Tibial artery (tissue), 4 donors: ENCODE data around the gene MXD4.
A peak's percentile ranks its signal among the peaks of the same experiment; 100 is the strongest.

ENCODE experiments used
- DNase-seq, 2 donors: peaks; one replicate each; pipeline ENCODE4 v3.0.0-alpha.2; 2019
- H3K27ac ChIP-seq, 2 donors: fragments of 200-600 bp; sonication (generic) in 1 of 2; 1 replicate in 1 of 2; 2 replicates in 1 of 2; pipeline ENCODE4 v1.5.1; 2018 to 2019; ENCODE audit warnings: mild to moderate bottlenecking in 1 of 2
- H3K27me3 ChIP-seq, 2 donors: fragments of 200-600 bp; sonication (generic) in 1 of 2; one replicate each; pipeline versions ENCODE4 v1.5.1 to v1.6.0; 2016 to 2019
- H3K36me3 ChIP-seq, 3 donors: fragments of 200-600 bp; sonication (generic) in 2 of 3; one replicate each; pipeline ENCODE4 v1.5.1; 2016 to 2019; ENCODE audit warnings: mild to moderate bottlenecking in 2 of 3
- H3K4me1 ChIP-seq, 4 donors: fragments of 200-600 bp; sonication (generic) in 2 of 4; 1 replicate in 3 of 4; 2 replicates in 1 of 4; pipeline ENCODE4 v1.5.1; 2016 to 2019
- H3K4me3 ChIP-seq, 2 donors: fragments of 200-600 bp; sonication (generic) in 1 of 2; 1 replicate in 1 of 2; 2 replicates in 1 of 2; pipeline ENCODE4 v1.5.1; 2018 to 2019; ENCODE audit warnings: mild to moderate bottlenecking in 2 of 2
- H3K9me3 ChIP-seq, 3 donors: fragments of 200-600 bp; sonication (generic) in 1 of 3; one replicate each; pipeline ENCODE4 v1.5.1; 2016 to 2019
- CTCF ChIP-seq, 2 experiments: fragments of 200-600 bp in 1 of 2; fragments of 450-650 bp in 1 of 2; IDR thresholded peaks; one replicate each; pipeline ENCODE4 v1.5.1; 2017 to 2019; ENCODE audit warnings: antibody characterized with exemption in 2 of 2, mild to moderate bottlenecking in 1 of 2, moderate library complexity in 1 of 2
- intact Hi-C: fragments of 100-400 bp; cut with DNase I; formaldehyde crosslinking; loops from one replicate; pipeline ENCODE4 v1.15.0; 2023; ENCODE audit warnings: low total_unique reads

The MXD4 gene

GRCh38 chr4:2300431-2301224, 38.7 kb upstream of the MXD4 start:
- no peaks in the 10 kb centered on the region for H3K9me3 ChIP-seq
- H3K27ac ChIP-seq = no peak overlapping the region
- no peak for TF ChIP-seq CTCF (IDR thresholded peaks at IDR 0.05)
- intact Hi-C loops = no loop called here
- DNase-seq = peak in 1 of 2 donors; percentile 57
- peaks cover 0 to 17% (median 14%) of the 10 kb centered on the region in 3 donors for H3K36me3 ChIP-seq
- H3K27me3 ChIP-seq = no peaks in the 10 kb centered on the region
- no peak overlapping the region for H3K4me3 ChIP-seq
- peaks cover 0 to 6% (median 0%) of the 10 kb centered on the region in 4 donors for H3K4me1 ChIP-seq

DNA sequence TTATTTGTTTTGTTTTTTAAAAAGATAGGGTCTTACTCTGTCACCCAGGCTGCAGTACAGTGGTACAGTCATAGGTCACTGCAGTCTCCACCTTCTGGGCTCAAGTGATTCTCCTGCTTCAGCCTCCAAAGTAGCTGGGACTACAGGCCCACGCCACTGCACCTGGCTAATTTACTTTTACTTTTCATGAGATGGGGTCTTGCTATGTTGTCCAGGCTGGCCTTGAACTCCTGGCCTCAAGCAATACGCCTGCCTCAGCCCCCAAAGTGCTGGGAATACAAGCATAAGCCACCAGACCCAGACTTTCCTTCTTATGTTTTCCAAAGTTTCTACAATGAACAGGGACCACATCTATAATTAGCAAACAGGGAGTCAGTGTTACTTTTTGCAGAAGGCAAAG, 37.9 kb upstream of the MXD4 start:
- intact Hi-C loops = no loop called here
- TF ChIP-seq CTCF (IDR thresholded peaks at IDR 0.05) = no peak
- DNase-seq = peak in 1 of 2 donors; percentile 9

DNA sequence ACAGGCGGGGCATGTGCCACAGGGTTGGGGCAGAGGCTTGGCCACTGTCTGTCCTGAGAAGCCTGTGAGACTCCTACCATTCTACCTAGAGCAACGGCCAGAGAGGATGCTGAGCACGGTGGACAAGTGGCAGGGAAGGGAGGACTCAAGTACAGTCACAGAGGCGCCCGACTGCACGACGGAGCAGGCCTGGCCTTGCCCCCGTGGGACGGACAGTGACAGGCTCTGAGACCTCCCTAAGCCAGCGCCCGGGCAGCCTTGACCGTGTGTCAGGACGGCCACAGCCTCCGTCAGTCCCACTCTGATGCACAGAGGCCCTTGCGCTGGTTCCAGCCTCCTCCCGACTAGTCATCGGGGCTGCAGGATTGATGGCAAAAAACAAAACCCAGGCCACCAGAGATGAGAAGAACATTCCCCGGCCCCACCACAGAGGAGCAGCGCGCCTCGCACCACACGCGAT, 36.7 kb upstream of the MXD4 start:
- H3K27me3 ChIP-seq = no peaks in the 10 kb centered on the region
- peaks cover 0 to 6% (median 0%) of the 10 kb centered on the region in 4 donors for H3K4me1 ChIP-seq
- no peaks in the 10 kb centered on the region for H3K9me3 ChIP-seq
- no peak overlapping the region for H3K27ac ChIP-seq
- H3K36me3 ChIP-seq = peaks cover 0 to 17% (median 0%) of the 10 kb centered on the region in 3 donors
- H3K4me3 ChIP-seq = no peak overlapping the region
- intact Hi-C loops = no loop called here
- no peak for TF ChIP-seq CTCF (IDR thresholded peaks at IDR 0.05)
- peak in 1 of 2 donors; percentile 60 for DNase-seq

More for the DNA sequence above, 37.9 kb upstream of the MXD4 start:
- H3K27ac ChIP-seq = no peak overlapping the region
- H3K27me3 ChIP-seq = no peaks in the 10 kb centered on the region
- H3K9me3 ChIP-seq = no peaks in the 10 kb centered on the region
- H3K4me3 ChIP-seq = no peak overlapping the region
- H3K4me1 ChIP-seq = peaks cover 0 to 6% (median 0%) of the 10 kb centered on the region in 4 donors
- peaks cover 0 to 17% (median 7%) of the 10 kb centered on the region in 3 donors for H3K36me3 ChIP-seq

DNA sequence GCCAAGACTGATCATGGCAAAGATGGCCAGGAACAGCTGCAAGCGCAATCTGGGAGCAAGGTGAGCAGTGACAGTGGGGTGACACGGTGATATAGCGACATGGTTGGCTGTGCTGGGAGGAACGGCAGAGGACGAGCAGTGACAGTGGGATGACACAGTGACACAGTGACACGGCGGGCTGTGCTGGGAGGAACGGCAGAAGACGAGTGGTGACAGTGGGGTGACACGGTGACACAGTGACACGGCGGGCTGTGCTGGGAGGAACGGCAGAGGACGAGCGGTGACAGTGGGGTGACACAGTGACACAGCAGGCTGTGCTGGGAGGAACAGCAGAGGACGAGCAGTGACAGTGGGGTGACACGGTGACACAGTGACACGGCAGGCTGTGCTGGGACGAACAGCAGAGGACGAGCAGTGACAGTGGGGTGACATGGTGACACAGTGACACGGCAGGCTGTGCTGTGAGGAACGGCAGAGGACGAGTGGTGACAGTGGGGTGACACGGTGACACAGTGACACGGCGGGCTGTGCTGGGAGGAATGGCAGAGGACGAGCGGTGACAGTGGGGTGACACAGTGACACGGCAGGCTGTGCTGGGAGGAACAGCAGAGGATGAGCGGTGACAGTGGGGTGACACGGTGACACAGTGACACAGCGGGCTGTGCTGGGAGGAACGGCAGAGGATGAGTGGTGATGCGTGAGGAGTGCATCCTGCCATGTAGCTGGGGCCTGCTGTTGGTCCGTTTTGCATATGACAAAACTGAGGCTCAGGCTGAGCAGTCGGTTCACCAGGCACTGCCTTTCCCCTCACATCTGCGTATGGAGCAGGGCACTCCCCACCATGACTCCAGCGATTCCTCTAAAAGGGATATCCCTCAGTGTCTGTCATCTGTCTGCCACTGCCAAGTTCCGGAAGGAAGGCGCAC, 36.0 kb upstream of the MXD4 start:
- Histone ChIP-seq H3K4me1 (peaks cover 0 to 6% (median 0%) of the 10 kb centered on the region in 4 donors), H3K27me3 (no peaks in the 10 kb centered on the region), H3K9me3 (no peaks in the 10 kb centered on the region), H3K4me3 (no peak overlapping the region), H3K27ac (no peak overlapping the region), H3K36me3 (peaks cover 0 to 14% (median 0%) of the 10 kb centered on the region in 3 donors)
- no peak for TF ChIP-seq CTCF (IDR thresholded peaks at IDR 0.05)
- DNase-seq = peak in 1 of 2 donors; percentile 42
- intact Hi-C loops = no loop called here
